NCI-H1436 (cell line): ENCODE measurements around the gene BTG1.
A peak's percentile ranks its signal among the peaks of the same experiment; 100 is the strongest.

ENCODE experiments used
- DNase-seq: peaks from one replicate; lab custom pipeline; 2025; lab: John Stamatoyannopoulos, UW

BTG1 gene

GRCh38 chr12:92145731-92146496 lies at the start of gene BTG1:
Gene BTG1 (minus strand): TSS chr12:92145846. CDS start chr12:92145535, 311 bp downstream.
- peak; percentile 98 for DNase-seq

- no peak for DNase-seq
Measured at GRCh38 chr12:92194561-92194960, 48.9 kb upstream of the BTG1 start.

- DNase-seq: no peak
Measured at GRCh38 chr12:92193846-92194245, 48.2 kb upstream of the BTG1 start.

GRCh38 chr12:92193063-92193462 lies 47.4 kb upstream of the BTG1 start:
- DNase-seq: no peak

- DNase-seq: no peak
Measured at GRCh38 chr12:92192360-92192759, 46.7 kb upstream of the BTG1 start.

- DNase-seq: no peak
Measured at GRCh38 chr12:92191061-92191460, 45.4 kb upstream of the BTG1 start.

- no peak for DNase-seq
Measured at GRCh38 chr12:92188517-92189188, 43.0 kb upstream of the BTG1 start.

GRCh38 chr12:92186038-92186470 lies 40.4 kb upstream of the BTG1 start:
- no peak for DNase-seq

GRCh38 chr12:92185052-92185451 lies 39.4 kb upstream of the BTG1 start:
- DNase-seq: no peak

GRCh38 chr12:92183575-92183974 lies 37.9 kb upstream of the BTG1 start:
- no peak for DNase-seq

GRCh38 chr12:92178340-92178739 lies 32.7 kb upstream of the BTG1 start:
- no peak for DNase-seq

GRCh38 chr12:92176646-92177045 lies 31.0 kb upstream of the BTG1 start:
- DNase-seq: no peak

- DNase-seq: no peak
Measured at GRCh38 chr12:92175961-92176360, 30.3 kb upstream of the BTG1 start.

GRCh38 chr12:92170050-92170449 lies 24.4 kb upstream of the BTG1 start:
- no peak for DNase-seq

- peak; percentile 2 for DNase-seq
Measured at GRCh38 chr12:92167075-92167474, 21.4 kb upstream of the BTG1 start.

GRCh38 chr12:92164712-92165111 lies 19.1 kb upstream of the BTG1 start:
- no peak for DNase-seq

GRCh38 chr12:92162079-92162478 lies 16.4 kb upstream of the BTG1 start:
- no peak for DNase-seq

GRCh38 chr12:92158796-92159439 lies 13.3 kb upstream of the BTG1 start:
- no peak for DNase-seq

- no peak for DNase-seq
Measured at GRCh38 chr12:92156704-92157395, 11.2 kb upstream of the BTG1 start.

- no peak for DNase-seq
Measured at GRCh38 chr12:92156139-92156538, 10.5 kb upstream of the BTG1 start.

- no peak for DNase-seq
Measured at GRCh38 chr12:92155733-92156132, 10.1 kb upstream of the BTG1 start.

GRCh38 chr12:92151916-92152315 lies 6.3 kb upstream of the BTG1 start:
- DNase-seq: no peak
